ENCODE measurements around the gene CHIA.

CHIA gene

DNA sequence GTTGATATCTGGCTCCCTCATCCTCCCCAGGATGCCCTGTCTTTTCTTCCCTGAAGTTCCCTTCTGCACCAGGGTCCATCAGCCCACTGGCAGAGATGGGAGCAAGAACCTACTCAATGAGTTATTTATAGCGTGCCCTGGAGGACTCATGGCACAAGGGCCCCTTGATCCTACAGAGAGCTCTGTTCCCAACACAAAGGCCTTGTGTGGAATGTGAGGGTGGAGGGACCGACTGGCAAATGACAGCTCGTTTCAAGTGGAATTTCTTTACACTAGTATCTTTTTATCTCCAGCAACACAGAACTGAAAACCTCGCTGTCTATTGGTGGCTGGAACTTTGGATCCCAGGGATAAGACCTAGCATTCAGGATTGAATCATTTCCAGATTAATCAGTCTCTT lies 40.7 kb upstream of the CHIA start:
- Histone ChIP-seq H3K27ac (ENCODE audit: low read length) (no peak overlapping the region), H3K27me3 (replicated peaks; ENCODE audit: insufficient read depth, low read length) (no peaks in the 10 kb centered on the region), H3K4me3 (ENCODE audit: low read length) (no peak overlapping the region), H4K20me1 (ENCODE audit: insufficient read depth, low read length) (no peaks in the 10 kb centered on the region), H3F3A (ENCODE audit: insufficient read depth, low read length) (no peaks in the 10 kb centered on the region), H3K9me3 (replicated peaks; ENCODE audit: insufficient read depth, low read length) (no peaks in the 10 kb centered on the region), H2AFZ (ENCODE audit: low read length) (no peak overlapping the region), H3K36me3 (replicated peaks; ENCODE audit: insufficient read depth, low read length) (no peaks in the 10 kb centered on the region), H3K9me2 (replicated peaks; ENCODE audit: insufficient read depth, low read length) (no peaks in the 10 kb centered on the region), H3K9ac (ENCODE audit: low read length) (no peak overlapping the region), H3K79me2 (ENCODE audit: low read length) (no peaks in the 10 kb centered on the region), H3K4me2 (ENCODE audit: low read depth, low read length) (no peak overlapping the region), H3K4me1 (ENCODE audit: low read length) (no peaks in the 10 kb centered on the region)
- DNase-seq = no peak
- TF ChIP-seq EZH2phosphoT487 (IDR thresholded peaks at IDR 0.05; ENCODE audit: low read length) = no peak
- TF ChIP-seq EZH2 (optimal IDR thresholded peaks at IDR 0.05; ENCODE audit: low read depth, low read length) = no peak
- TF ChIP-seq, protein P1, sequence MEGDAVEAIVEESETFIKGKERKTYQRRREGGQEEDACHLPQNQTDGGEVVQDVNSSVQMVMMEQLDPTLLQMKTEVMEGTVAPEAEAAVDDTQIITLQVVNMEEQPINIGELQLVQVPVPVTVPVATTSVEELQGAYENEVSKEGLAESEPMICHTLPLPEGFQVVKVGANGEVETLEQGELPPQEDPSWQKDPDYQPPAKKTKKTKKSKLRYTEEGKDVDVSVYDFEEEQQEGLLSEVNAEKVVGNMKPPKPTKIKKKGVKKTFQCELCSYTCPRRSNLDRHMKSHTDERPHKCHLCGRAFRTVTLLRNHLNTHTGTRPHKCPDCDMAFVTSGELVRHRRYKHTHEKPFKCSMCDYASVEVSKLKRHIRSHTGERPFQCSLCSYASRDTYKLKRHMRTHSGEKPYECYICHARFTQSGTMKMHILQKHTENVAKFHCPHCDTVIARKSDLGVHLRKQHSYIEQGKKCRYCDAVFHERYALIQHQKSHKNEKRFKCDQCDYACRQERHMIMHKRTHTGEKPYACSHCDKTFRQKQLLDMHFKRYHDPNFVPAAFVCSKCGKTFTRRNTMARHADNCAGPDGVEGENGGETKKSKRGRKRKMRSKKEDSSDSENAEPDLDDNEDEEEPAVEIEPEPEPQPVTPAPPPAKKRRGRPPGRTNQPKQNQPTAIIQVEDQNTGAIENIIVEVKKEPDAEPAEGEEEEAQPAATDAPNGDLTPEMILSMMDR (IDR thresholded peaks at IDR 0.05; ENCODE audit: low read length) = no peak

GRCh38 chr1:111251570-111251969 lies 39.1 kb upstream of the CHIA start:
- H3F3A ChIP-seq (ENCODE audit: insufficient read depth, low read length) = no peaks in the 10 kb centered on the region
- H3K9ac ChIP-seq (ENCODE audit: low read length) = no peak overlapping the region
- H2AFZ ChIP-seq (ENCODE audit: low read length) = no peak overlapping the region
- H3K27ac ChIP-seq (ENCODE audit: low read length) = no peak overlapping the region
- H3K9me3 ChIP-seq (replicated peaks; ENCODE audit: insufficient read depth, low read length) = no peaks in the 10 kb centered on the region
- H3K4me1 ChIP-seq (ENCODE audit: low read length) = no peaks in the 10 kb centered on the region
- H3K4me3 ChIP-seq (ENCODE audit: low read length) = no peak overlapping the region
- H3K4me2 ChIP-seq (ENCODE audit: low read depth, low read length) = no peak overlapping the region
- H3K9me2 ChIP-seq (replicated peaks; ENCODE audit: insufficient read depth, low read length) = no peaks in the 10 kb centered on the region
- H3K27me3 ChIP-seq (replicated peaks; ENCODE audit: insufficient read depth, low read length) = no peaks in the 10 kb centered on the region
- TF ChIP-seq EZH2phosphoT487 (IDR thresholded peaks at IDR 0.05; ENCODE audit: low read length) = no peak
- TF ChIP-seq, protein P1 (IDR thresholded peaks at IDR 0.05; ENCODE audit: low read length) = no peak
- TF ChIP-seq EZH2 (optimal IDR thresholded peaks at IDR 0.05; ENCODE audit: low read depth, low read length) = no peak
- H3K79me2 ChIP-seq (ENCODE audit: low read length) = no peaks in the 10 kb centered on the region
- no peaks in the 10 kb centered on the region for H3K36me3 ChIP-seq (replicated peaks; ENCODE audit: insufficient read depth, low read length)
- no peaks in the 10 kb centered on the region for H4K20me1 ChIP-seq (ENCODE audit: insufficient read depth, low read length)
- peak; percentile 19 for DNase-seq

DNA sequence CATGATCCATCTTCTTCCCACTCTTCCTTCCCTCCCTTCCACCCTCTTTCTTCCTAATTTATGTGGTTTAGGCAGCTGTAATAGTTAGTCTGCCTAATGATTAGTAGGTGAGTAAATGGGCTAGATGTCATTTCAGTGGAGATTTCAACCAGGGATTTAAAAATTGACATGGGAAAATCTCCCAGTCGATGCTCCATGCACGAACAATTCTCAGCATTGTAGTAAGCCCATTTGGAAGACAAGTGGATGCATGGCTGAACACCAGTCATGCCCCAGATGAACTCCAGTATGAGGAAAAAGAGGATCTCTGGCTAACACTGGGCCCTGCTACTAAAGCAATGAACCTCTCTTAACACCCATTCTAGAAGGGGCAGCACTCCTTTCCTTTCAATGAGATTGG lies 37.9 kb upstream of the CHIA start:
- H3K4me3 ChIP-seq (ENCODE audit: low read length) = no peak overlapping the region
- H4K20me1 ChIP-seq (ENCODE audit: insufficient read depth, low read length) = no peaks in the 10 kb centered on the region
- no peak for TF ChIP-seq EZH2phosphoT487 (IDR thresholded peaks at IDR 0.05; ENCODE audit: low read length)
- TF ChIP-seq, protein P1 (IDR thresholded peaks at IDR 0.05; ENCODE audit: low read length) = no peak
- no peak for TF ChIP-seq EZH2 (optimal IDR thresholded peaks at IDR 0.05; ENCODE audit: low read depth, low read length)
- H3K9me2 ChIP-seq (replicated peaks; ENCODE audit: insufficient read depth, low read length) = no peaks in the 10 kb centered on the region
- H3K9me3 ChIP-seq (replicated peaks; ENCODE audit: insufficient read depth, low read length) = no peaks in the 10 kb centered on the region
- no peak overlapping the region for H3K27ac ChIP-seq (ENCODE audit: low read length)
- H3K4me1 ChIP-seq (ENCODE audit: low read length) = no peaks in the 10 kb centered on the region
- H3K9ac ChIP-seq (ENCODE audit: low read length) = no peak overlapping the region
- H3K36me3 ChIP-seq (replicated peaks; ENCODE audit: insufficient read depth, low read length) = no peaks in the 10 kb centered on the region
- DNase-seq = no peak
- no peaks in the 10 kb centered on the region for H3K79me2 ChIP-seq (ENCODE audit: low read length)
- no peak overlapping the region for H2AFZ ChIP-seq (ENCODE audit: low read length)
- H3K4me2 ChIP-seq (ENCODE audit: low read depth, low read length) = no peak overlapping the region
- no peaks in the 10 kb centered on the region for H3K27me3 ChIP-seq (replicated peaks; ENCODE audit: insufficient read depth, low read length)
- no peaks in the 10 kb centered on the region for H3F3A ChIP-seq (ENCODE audit: insufficient read depth, low read length)
